ENCODE measurements around the gene KCNJ15.

DNA sequence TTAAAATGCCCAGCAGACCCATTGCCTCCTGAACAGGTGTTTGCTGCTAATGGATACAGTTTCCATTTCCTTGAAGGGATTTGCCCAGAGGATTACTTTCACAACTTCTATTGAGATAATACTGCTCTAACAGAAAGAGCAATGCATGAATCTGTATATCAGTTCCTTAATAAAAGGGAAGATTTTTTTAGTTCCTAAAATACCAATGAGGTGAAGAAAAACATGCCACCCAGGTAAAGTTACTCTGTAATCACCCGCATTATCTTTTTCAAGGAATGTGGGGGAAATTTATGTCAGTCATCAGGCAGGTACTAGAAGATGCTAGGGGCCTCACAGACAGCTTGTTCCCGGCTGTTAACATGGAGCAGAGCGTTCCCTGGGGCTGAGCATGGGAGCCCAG lies 41.1 kb downstream of the KCNJ15 start:
- no peak for TF ChIP-seq CTCF (IDR thresholded peaks at IDR 0.05)
- no peak for TF ChIP-seq POLR2A (IDR thresholded peaks at IDR 0.05)

Data from heart left ventricle (tissue), 13 donors.